ENCODE measurements around the gene ASGR1.
"Not testable (repeated sequence)": the region's sequence is repeated elsewhere in the genome, so short reads cannot be mapped to it uniquely, and the experiment has no call there.

- not testable (repeated sequence) for TF ChIP-seq POLR2A (IDR thresholded peaks at IDR 0.05; ENCODE audit: low read length); GATA1 (IDR thresholded peaks at IDR 0.05; ENCODE audit: low read depth, low read length)
Measured at GRCh38 chr17:7127501-7127900, 51.7 kb downstream of the ASGR1 start.
